C4-2B (cell line): ENCODE data around the gene SPNS3.

Experiments used
- CTCF ChIP-seq: fragments of 450-650 bp; conservative IDR thresholded peaks from 2 replicates; pipeline ENCODE4 v1.5.1; 2017; ENCODE audit warnings: mild to moderate bottlenecking
- ZFX ChIP-seq: fragments of 450-650 bp; IDR thresholded peaks from 2 replicates; pipeline ENCODE4 v1.6.1; 2017

GRCh38 chr17:4501295-4501949 lies 67.7 kb downstream of the SPNS3 start:
- no peak for TF ChIP-seq CTCF
- no peak for TF ChIP-seq ZFX
